ENCODE data around the gene XPNPEP2. TPM values are rescaled to one million over a fixed set of nuclear protein-coding genes. Genes with fewer than 3 reads are reported as not detected.

The XPNPEP2 gene
- total and polyA plus RNA-seq, 8 donors = 0.07 to 1.0 (median 0.20) TPM

DNA sequence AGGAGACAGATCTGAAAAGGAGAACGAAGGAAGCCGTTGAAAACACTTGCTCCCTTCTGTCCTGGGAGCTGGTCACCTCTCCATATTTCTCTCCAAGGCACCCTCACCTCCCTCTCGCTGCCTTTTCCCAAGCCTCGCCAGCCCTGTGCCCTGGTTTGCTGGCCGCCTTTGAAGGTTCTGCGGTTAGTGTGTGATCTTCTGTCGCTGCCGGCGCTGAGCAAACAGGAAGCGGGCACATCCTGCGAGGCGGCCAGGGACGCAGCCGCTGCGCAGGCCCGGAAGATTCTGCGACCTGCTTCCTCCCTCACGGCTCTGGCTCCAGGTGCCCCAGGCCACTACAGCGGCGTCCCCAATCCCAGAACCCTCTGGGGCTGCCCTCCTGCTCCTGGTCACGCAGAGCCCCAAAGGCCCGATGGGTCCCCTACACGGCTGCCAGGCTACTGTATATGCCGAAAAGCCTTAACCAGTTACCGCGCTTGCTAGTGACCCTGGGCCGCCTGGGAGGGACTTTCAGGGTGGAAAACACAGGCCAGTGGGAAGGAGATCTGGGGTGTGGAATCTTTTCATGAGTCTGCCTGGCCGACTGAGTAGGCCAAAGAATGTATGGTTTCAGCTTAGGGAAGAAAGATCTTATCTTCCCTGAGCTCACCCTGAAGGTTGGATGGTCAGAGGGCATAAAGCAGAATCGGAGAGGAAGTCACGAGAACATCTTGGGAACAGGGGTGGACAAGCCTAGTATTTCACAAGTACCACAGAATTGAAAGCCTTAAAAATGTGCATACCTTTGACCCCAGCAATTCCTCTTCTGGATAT, 38.6 kb downstream of the XPNPEP2 start:
- Histone ChIP-seq H3K4me1 (no peaks in the 10 kb centered on the region), H3K27ac (peak overlapping the region in 2 of 4 donors; percentile 39 to 43), H3K9me3 (no peaks in the 10 kb centered on the region), H3K36me3 (no peaks in the 10 kb centered on the region), H3K4me3 (peak overlapping the region in 1 of 4 donors; percentile 10), H3K27me3 (peaks cover 0 to 3% (median 0%) of the 10 kb centered on the region in 4 donors)
- ATAC-seq (peak in 3 of 4 donors; percentile 55 to 62 (median 59)), FAIRE-seq (no peak), DNase-seq (peak in 1 of 6 donors; percentile 58)
- TF ChIP-seq, protein P1, sequence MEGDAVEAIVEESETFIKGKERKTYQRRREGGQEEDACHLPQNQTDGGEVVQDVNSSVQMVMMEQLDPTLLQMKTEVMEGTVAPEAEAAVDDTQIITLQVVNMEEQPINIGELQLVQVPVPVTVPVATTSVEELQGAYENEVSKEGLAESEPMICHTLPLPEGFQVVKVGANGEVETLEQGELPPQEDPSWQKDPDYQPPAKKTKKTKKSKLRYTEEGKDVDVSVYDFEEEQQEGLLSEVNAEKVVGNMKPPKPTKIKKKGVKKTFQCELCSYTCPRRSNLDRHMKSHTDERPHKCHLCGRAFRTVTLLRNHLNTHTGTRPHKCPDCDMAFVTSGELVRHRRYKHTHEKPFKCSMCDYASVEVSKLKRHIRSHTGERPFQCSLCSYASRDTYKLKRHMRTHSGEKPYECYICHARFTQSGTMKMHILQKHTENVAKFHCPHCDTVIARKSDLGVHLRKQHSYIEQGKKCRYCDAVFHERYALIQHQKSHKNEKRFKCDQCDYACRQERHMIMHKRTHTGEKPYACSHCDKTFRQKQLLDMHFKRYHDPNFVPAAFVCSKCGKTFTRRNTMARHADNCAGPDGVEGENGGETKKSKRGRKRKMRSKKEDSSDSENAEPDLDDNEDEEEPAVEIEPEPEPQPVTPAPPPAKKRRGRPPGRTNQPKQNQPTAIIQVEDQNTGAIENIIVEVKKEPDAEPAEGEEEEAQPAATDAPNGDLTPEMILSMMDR (IDR thresholded peaks at IDR 0.05) = no peak
- intact Hi-C loops (cut with DNase I) = no loop called here
- 38 to 59% methylated on average over 30 of the region's 30 CpGs for WGBS, 2 donors

DNA sequence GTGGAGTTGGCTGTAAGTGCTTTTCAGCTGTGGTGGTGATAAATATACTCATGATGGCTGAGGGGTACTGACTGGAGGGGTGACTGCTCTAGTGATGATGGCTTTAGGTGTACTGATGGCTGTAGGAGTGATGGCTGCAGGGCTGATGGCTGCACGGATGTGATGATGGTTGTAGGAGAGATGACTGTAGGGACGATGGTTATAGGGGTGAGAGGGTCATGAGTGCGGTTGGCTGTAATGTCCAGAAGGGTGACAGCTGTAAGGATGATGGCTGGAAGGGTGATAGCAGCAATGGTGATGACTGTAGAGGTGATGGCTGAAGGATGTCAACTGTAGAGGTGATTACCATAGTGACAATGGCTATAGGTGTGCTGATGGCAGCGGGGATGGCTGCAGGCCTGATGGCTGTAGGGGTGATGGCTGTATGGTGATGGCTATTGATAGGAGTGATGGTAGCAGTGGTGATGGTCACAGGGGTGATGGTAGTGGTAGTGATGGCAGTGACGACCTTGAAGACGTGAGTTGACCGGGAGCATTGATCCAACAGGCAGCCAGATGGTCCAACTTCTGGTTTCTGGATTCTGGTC, 40.4 kb downstream of the XPNPEP2 start:
- no peaks in the 10 kb centered on the region for H3K36me3 ChIP-seq
- FAIRE-seq (no peak), ATAC-seq (no peak), DNase-seq (no peak)
- no peak overlapping the region for H3K4me3 ChIP-seq
- H3K27ac ChIP-seq = no peak overlapping the region
- H3K4me1 ChIP-seq = no peaks in the 10 kb centered on the region
- intact Hi-C loops (cut with DNase I) = no loop called here
- no peaks in the 10 kb centered on the region for H3K9me3 ChIP-seq
- TF ChIP-seq, protein P1 (IDR thresholded peaks at IDR 0.05) = no peak
- H3K27me3 ChIP-seq = peaks cover 0 to 3% (median 0%) of the 10 kb centered on the region in 4 donors
- 69 to 73% methylated on average over 7 of the region's 7 CpGs for WGBS, 2 donors

DNA sequence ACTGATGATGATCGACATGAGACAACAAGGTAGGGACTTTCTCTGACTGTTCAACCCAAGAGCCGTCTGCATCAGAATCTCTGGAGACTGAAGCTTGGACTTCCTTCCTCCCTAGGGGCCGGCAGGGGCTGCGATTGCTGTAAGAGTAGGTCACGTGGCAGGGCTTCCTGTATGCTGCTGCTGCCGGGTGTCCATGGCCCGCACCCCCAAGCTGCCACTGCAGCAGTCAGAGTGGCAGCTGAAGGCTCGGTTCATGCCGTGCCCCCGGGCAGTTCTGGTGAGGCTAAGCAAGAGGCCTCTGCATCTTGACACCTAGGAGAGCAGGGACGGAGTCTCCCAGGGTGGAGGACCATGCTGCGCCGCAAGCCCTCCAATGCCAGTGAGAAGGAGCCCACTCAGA, 41.0 kb downstream of the XPNPEP2 start, which contains the start of gene SASH3:
TSS of gene SASH3 (plus strand) at position 203 of the 400 bp plus-strand sequence. CDS start at position 352, 149 bp downstream.
- H3K9me3 ChIP-seq = no peaks in the 10 kb centered on the region
- peak within 1 kb of the TSS in 1 of 4 donors; percentile 17 for H3K27ac ChIP-seq
- H3K27me3 ChIP-seq = peaks cover 0 to 3% (median 0%) of the 10 kb centered on the region in 4 donors
- TF ChIP-seq, protein P1 (IDR thresholded peaks at IDR 0.05) = no peak
- FAIRE-seq (no peak), DNase-seq (peak in 1 of 6 donors; percentile 37), ATAC-seq (peak in 2 of 4 donors; percentile 32 to 52)
- intact Hi-C loops (cut with DNase I) = no loop called here
- H3K4me1 ChIP-seq = no peaks in the 10 kb centered on the region
- 80 to 84% methylated on average over 12 to 13 of the region's 13 CpGs for WGBS, 2 donors
- no peaks in the 10 kb centered on the region for H3K36me3 ChIP-seq
- H3K4me3 ChIP-seq = peak within 1 kb of the TSS in 1 of 4 donors; percentile 27

DNA sequence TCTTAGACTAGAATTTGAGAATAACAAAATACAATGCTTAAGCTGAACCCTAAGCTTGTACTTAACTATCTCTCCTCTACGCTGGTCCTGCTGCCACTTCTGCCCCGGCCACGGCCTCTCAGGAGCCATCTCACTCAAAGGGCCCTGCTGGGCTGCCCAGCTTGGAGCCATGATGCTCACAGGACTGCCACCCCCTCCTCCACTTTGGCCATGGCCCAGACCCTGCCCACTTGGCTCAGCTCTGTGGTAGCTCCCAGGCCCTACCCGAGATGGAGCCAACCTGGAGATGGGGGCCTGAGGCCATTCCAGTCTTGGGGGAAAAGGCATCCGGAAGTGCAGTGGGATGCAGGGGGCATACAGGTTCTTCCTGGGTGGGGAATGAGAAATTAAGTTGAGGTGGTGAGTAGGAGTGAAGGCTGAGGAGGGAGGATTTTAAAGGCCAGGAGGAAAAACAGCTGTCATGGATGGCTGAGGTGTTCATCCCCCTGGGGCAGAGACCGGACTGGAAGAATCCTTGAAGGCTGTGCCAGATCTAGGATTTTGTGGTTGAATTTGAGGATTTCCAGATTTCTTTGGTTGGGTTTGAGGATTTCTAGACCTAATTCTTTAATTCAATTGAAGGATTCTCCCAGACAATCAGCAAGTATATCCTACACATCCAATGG, 41.8 kb downstream of the XPNPEP2 start:
- peak overlapping the region in 1 of 4 donors; percentile 27 for H3K4me3 ChIP-seq
- FAIRE-seq (no peak), ATAC-seq (peak in 2 of 4 donors; percentile 7 to 18), DNase-seq (no peak)
- no peaks in the 10 kb centered on the region for H3K36me3 ChIP-seq
- no peaks in the 10 kb centered on the region for H3K9me3 ChIP-seq
- peak overlapping the region in 1 of 4 donors; percentile 17 for H3K27ac ChIP-seq
- peaks cover 0 to 3% (median 0%) of the 10 kb centered on the region in 4 donors for H3K27me3 ChIP-seq
- intact Hi-C loops (cut with DNase I) = no loop called here
- H3K4me1 ChIP-seq = no peaks in the 10 kb centered on the region
- TF ChIP-seq, protein P1 (IDR thresholded peaks at IDR 0.05) = no peak
- WGBS, 2 donors = 79 to 89% methylated on average over 6 of the region's 6 CpGs

All from pancreas (tissue), 10 donors.